CD14-positive monocyte (primary cell): ENCODE data around the gene APP. TPM values are rescaled to one million over a fixed set of nuclear protein-coding genes. Genes with fewer than 3 reads are reported as not detected.

Source experiments
- DNase-seq, 3 donors: peaks; one replicate each; pipeline ENCODE4 v3.0.0-alpha.2; 2011 to 2022
- H2AFZ ChIP-seq: 2 replicates; pipeline ENCODE4 v1.6.0; 2012; ENCODE audit warnings: mild to moderate bottlenecking, low read depth, low read length, inconsistent platforms; ENCODE audit not compliant: insufficient read depth, poor library complexity, severe bottlenecking
- H3K27ac ChIP-seq, 2 donors: 1 replicate in 1 of 2; 2 replicates in 1 of 2; pipeline ENCODE4 v1.5.1; 2012 to 2013; ENCODE audit warnings: low read length in 2 of 2, control low read depth in 1 of 2, inconsistent platforms in 1 of 2, low read depth in 1 of 2, mild to moderate bottlenecking in 1 of 2
- H3K27me3 ChIP-seq, 2 donors: one replicate each; pipeline versions ENCODE4 v1.6.0 to v1.6.1; 2011 to 2013; ENCODE audit warnings: low read length in 2 of 2; ENCODE audit not compliant: control insufficient read depth in 2 of 2, insufficient read depth in 2 of 2
- H3K36me3 ChIP-seq, 2 donors: replicated peaks in 1 of 2; 1 replicate in 1 of 2; 2 replicates in 1 of 2; pipeline versions ENCODE4 v1.5.1 to v1.6.1; 2012 to 2013; ENCODE audit warnings: low read length in 2 of 2, control low read depth in 1 of 2, inconsistent platforms in 1 of 2, mild to moderate bottlenecking in 1 of 2; ENCODE audit not compliant: insufficient read depth in 2 of 2, control insufficient read depth in 1 of 2
- H3K4me1 ChIP-seq, 2 donors: 1 replicate in 1 of 2; 2 replicates in 1 of 2; pipeline versions ENCODE4 v1.5.1 to v1.6.1; 2012 to 2013; ENCODE audit warnings: low read length in 2 of 2, control low read depth in 1 of 2, inconsistent platforms in 1 of 2, mild to moderate bottlenecking in 1 of 2, moderate library complexity in 1 of 2; ENCODE audit not compliant: insufficient read depth in 2 of 2, control insufficient read depth in 1 of 2
- H3K4me2 ChIP-seq: replicated peaks from 2 replicates; pipeline ENCODE3; 2012; ENCODE audit warnings: low read length, moderate library complexity, mild to moderate bottlenecking; ENCODE audit not compliant: poor library complexity, severe bottlenecking; ENCODE audit errors: extremely low read depth
- H3K4me3 ChIP-seq, 3 experiments: fragments of 200-600 bp in 1 of 3; sonication (generic) in 1 of 3; replicated peaks in 1 of 3; 1 replicate in 2 of 3; 2 replicates in 1 of 3; pipeline ENCODE4 v1.5.1; 2011 to 2013; ENCODE audit warnings: low read length in 3 of 3, mild to moderate bottlenecking in 3 of 3, control low read depth in 2 of 3, low read depth in 2 of 3, inconsistent platforms in 1 of 3, moderate library complexity in 1 of 3
- H3K79me2 ChIP-seq: 2 replicates; pipeline ENCODE4 v1.6.0; 2012; ENCODE audit warnings: mild to moderate bottlenecking, control low read depth, inconsistent platforms, low read length, moderate library complexity; ENCODE audit not compliant: insufficient read depth
- H3K9ac ChIP-seq: 2 replicates; pipeline ENCODE4 v1.6.0; 2017; ENCODE audit warnings: low read length, mild to moderate bottlenecking; ENCODE audit not compliant: insufficient read depth, poor library complexity, severe bottlenecking
- H3K9me3 ChIP-seq, 2 donors: replicated peaks in 1 of 2; 1 replicate in 1 of 2; 2 replicates in 1 of 2; pipeline versions ENCODE4 v1.5.1 to v1.6.1; 2012 to 2013; ENCODE audit warnings: low read length in 2 of 2, control low read depth in 1 of 2; ENCODE audit not compliant: control insufficient read depth in 1 of 2, insufficient read depth in 1 of 2
- H4K20me1 ChIP-seq: 2 replicates; pipeline ENCODE4 v1.6.0; 2012; ENCODE audit warnings: mild to moderate bottlenecking, low read length, control low read depth, moderate library complexity; ENCODE audit not compliant: insufficient read depth
- H3K27ac Mint-ChIP-seq, 7 donors: one replicate each; pipeline ENCODE4 v1.8.0; 2020; ENCODE audit warnings: mild to moderate bottlenecking in 7 of 7, mixed read lengths in 7 of 7, moderate library complexity in 6 of 7, inconsistent platforms in 2 of 7
- H3K27me3 Mint-ChIP-seq, 3 donors: one replicate each; pipeline ENCODE4 v1.8.0; 2021 to 2022; ENCODE audit warnings: low read depth in 3 of 3, mild to moderate bottlenecking in 3 of 3, mixed read lengths in 3 of 3, moderate library complexity in 3 of 3, inconsistent platforms in 1 of 3
- H3K36me3 Mint-ChIP-seq, 2 donors: one replicate each; pipeline ENCODE4 v1.8.0; 2020; ENCODE audit warnings: mixed read lengths in 2 of 2, inconsistent platforms in 1 of 2, mild to moderate bottlenecking in 1 of 2
- H3K4me1 Mint-ChIP-seq: one replicate; pipeline ENCODE4 v1.8.0; 2020; ENCODE audit warnings: mild to moderate bottlenecking, mixed read lengths
- H3K4me3 Mint-ChIP-seq, 2 donors: one replicate each; pipeline ENCODE4 v1.8.0; 2020; ENCODE audit warnings: mild to moderate bottlenecking in 2 of 2, mixed read lengths in 2 of 2, moderate library complexity in 1 of 2
- H3K9me3 Mint-ChIP-seq, 7 donors: one replicate each; pipeline ENCODE4 v1.8.0; 2020 to 2022; ENCODE audit warnings: mixed read lengths in 7 of 7, mild to moderate bottlenecking in 6 of 7, moderate library complexity in 6 of 7, inconsistent platforms in 2 of 7
- WGBS: methylation state at CpG from one replicate; pipeline ENCODE4 v1.1.5; 2013; ENCODE audit warnings: missing lambda C conversion rate; ENCODE audit not compliant: insufficient coverage; 5-methylcytosine and 5-hydroxymethylcytosine counted together
- intact Hi-C, 2 donors: fragments of 100-400 bp; cut with micrococcal nuclease; formaldehyde crosslinking; loops; one replicate each; pipeline versions ENCODE4 v1.15.0 to v1.15.1; 2023
- polyA plus RNA-seq, 3 donors: library from polyadenylated mRNA; depleted of rRNA in 1 of 3; unstranded in 2 of 3; stranded (reverse) in 1 of 3; fragments of 300-500 nt in 2 of 3; fragments of >200 nt in 1 of 3; fragmentation: Illumina TruSeq in 2 of 3; gene quantifications; 1 replicate in 2 of 3; 2 replicates in 1 of 3; pipeline ENCODE4 v1.2.3, GENCODE V29; 2012 to 2021
- TF ChIP-seq, protein P1 (sequence below): fragments of 200-600 bp; IDR thresholded peaks from one replicate; pipeline ENCODE4 v1.8.0; 2022; ENCODE audit warnings: antibody characterized with exemption, mild to moderate bottlenecking

APP gene
- polyA plus RNA-seq, 3 donors = 28.0 to 118 (median 35.1) TPM

DNA sequence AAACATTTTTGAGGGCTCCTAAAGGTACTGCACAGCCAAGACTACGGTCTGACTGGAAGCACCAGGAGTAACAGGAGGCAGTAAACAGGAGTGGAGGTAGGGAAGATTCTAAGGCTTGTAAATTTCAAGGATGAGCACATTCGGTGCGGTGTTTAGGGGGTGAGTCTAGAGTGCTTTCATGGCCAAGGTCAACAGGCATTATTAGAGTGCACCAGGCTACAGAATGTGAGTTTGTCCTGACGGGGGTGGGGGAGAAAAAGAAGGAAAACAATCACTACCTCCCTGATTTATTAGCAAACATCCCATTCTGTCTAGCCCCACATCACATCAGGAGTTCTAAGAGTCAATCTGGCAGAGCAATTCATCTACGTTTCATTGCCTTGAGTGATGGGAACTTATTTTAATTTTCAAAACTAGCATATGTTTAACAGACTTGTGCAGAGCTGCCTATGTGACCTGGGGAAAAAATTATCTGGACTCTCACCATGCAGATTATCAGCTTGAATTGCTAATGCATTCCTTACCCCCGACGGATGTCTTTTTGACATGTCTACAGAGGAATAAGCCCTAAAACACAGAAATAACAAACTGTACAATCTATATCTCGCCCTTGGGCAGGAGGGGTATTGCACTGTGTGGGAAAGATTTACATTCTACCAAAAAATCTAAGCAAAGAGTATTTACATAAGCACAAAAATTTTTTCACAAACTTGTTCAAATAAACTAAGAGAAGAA is 45.0 kb downstream of the APP start:
- Mint-ChIP-seq H3K4me3 (no peak overlapping the region), H3K9me3 (no peaks in the 10 kb centered on the region), H3K4me1 (peaks cover 13% of the 10 kb centered on the region), H3K27ac (peak overlapping the region in 2 of 7 donors; percentile 24 to 44), H3K36me3 (peaks cover 6 to 7% of the 10 kb centered on the region in 2 donors), H3K27me3 (no peaks in the 10 kb centered on the region)
- Histone ChIP-seq H3K27me3 (no peaks in the 10 kb centered on the region), H3K79me2 (peaks cover 57% of the 10 kb centered on the region), H3K27ac (no peak overlapping the region), H3K9ac (no peak overlapping the region), H3K36me3 (no peaks in the 10 kb centered on the region), H3K9me3 (no peaks in the 10 kb centered on the region), H3K4me1 (peaks cover 11 to 12% of the 10 kb centered on the region in 2 donors), H3K4me3 (no peak overlapping the region), H2AFZ (no peak overlapping the region), H4K20me1 (peaks cover 5% of the 10 kb centered on the region), H3K4me2 (no peak overlapping the region)
- intact Hi-C loops = no loop called here
- TF ChIP-seq, protein P1, sequence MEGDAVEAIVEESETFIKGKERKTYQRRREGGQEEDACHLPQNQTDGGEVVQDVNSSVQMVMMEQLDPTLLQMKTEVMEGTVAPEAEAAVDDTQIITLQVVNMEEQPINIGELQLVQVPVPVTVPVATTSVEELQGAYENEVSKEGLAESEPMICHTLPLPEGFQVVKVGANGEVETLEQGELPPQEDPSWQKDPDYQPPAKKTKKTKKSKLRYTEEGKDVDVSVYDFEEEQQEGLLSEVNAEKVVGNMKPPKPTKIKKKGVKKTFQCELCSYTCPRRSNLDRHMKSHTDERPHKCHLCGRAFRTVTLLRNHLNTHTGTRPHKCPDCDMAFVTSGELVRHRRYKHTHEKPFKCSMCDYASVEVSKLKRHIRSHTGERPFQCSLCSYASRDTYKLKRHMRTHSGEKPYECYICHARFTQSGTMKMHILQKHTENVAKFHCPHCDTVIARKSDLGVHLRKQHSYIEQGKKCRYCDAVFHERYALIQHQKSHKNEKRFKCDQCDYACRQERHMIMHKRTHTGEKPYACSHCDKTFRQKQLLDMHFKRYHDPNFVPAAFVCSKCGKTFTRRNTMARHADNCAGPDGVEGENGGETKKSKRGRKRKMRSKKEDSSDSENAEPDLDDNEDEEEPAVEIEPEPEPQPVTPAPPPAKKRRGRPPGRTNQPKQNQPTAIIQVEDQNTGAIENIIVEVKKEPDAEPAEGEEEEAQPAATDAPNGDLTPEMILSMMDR = no peak
- no peak for DNase-seq
- WGBS = 100% methylated on average over 1 of the region's 8 CpGs

DNA sequence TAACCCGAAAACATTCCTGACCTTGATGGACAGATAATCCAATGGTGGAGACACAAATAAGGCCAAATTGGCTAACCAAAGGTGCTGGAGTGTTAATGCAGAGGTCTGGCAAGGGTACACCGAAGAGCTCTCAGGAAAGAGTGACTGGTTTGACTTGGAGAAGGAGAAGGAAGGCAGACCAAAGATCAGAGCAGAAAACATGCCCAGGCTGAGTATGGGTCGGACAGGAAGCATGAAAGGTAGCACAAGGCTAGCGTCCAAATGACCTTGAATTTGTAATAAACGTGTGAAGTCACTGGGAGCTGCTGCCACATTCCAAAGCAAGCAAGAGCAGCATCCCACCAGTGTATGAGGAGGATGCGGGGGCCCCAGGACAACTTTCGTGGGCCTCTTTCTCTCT is 45.7 kb downstream of the APP start:
- Histone ChIP-seq H3K4me3 (no peak overlapping the region), H3K27ac (no peak overlapping the region), H3K9ac (no peak overlapping the region), H3K79me2 (peaks cover 57% of the 10 kb centered on the region), H4K20me1 (peaks cover 5% of the 10 kb centered on the region), H3K4me1 (peaks cover 5 to 6% of the 10 kb centered on the region in 2 donors), H3K27me3 (no peaks in the 10 kb centered on the region), H3K9me3 (no peaks in the 10 kb centered on the region), H3K36me3 (no peaks in the 10 kb centered on the region), H2AFZ (no peak overlapping the region), H3K4me2 (no peak overlapping the region)
- peaks cover 6 to 7% of the 10 kb centered on the region in 2 donors for H3K36me3 Mint-ChIP-seq
- intact Hi-C loops = no loop called here
- peaks cover 7% of the 10 kb centered on the region for H3K4me1 Mint-ChIP-seq
- H3K27me3 Mint-ChIP-seq = no peaks in the 10 kb centered on the region
- no peak overlapping the region for H3K4me3 Mint-ChIP-seq
- H3K27ac Mint-ChIP-seq = peak overlapping the region in 2 of 7 donors; percentile 3 to 52
- TF ChIP-seq, protein P1 = no peak
- no peak for DNase-seq
- WGBS = 88% methylated on average over 2 of the region's 7 CpGs
- no peaks in the 10 kb centered on the region for H3K9me3 Mint-ChIP-seq
